HEK293T (cell line): Measurements from ENCODE around the gene FAM156B.
"Not testable (repeated sequence)": the region's sequence is repeated elsewhere in the genome, so short reads cannot be mapped to it uniquely, and the experiment has no call there.

Experiments
- ARNT ChIP-seq: fragments of 450-650 bp; IDR thresholded peaks from 2 replicates; pipeline ENCODE4 v1.6.1; 2017; ENCODE audit warnings: mild to moderate bottlenecking
- BHLHE40 ChIP-seq: fragments of 450-650 bp; IDR thresholded peaks from 2 replicates; pipeline ENCODE4 v1.6.1; 2016; ENCODE audit warnings: mild to moderate bottlenecking, moderate library complexity, borderline replicate concordance
- ELF4 ChIP-seq: fragments of 450-650 bp; IDR thresholded peaks from 2 replicates; pipeline ENCODE4 v1.6.1; 2017; ENCODE audit warnings: antibody characterized with exemption
- FOXA1 ChIP-seq: fragments of 450-650 bp; IDR thresholded peaks from 2 replicates; pipeline ENCODE4 v1.6.1; 2016; ENCODE audit warnings: mild to moderate bottlenecking
- FOXK2 ChIP-seq: fragments of 450-650 bp; IDR thresholded peaks from 2 replicates; pipeline ENCODE4 v1.6.1; 2016; ENCODE audit warnings: mild to moderate bottlenecking
- FOXM1 ChIP-seq: fragments of 450-650 bp; IDR thresholded peaks from 2 replicates; pipeline ENCODE4 v1.6.1; 2017; ENCODE audit warnings: mild to moderate bottlenecking, borderline replicate concordance
- HDGF ChIP-seq: fragments of 450-650 bp; IDR thresholded peaks from 2 replicates; pipeline ENCODE4 v1.6.1; 2017; ENCODE audit warnings: antibody characterized with exemption, borderline replicate concordance
- LEF1 ChIP-seq: fragments of 450-650 bp; IDR thresholded peaks from 2 replicates; pipeline ENCODE4 v1.6.1; 2017; ENCODE audit warnings: mild to moderate bottlenecking, borderline replicate concordance
- NFRKB ChIP-seq: fragments of 450-650 bp; IDR thresholded peaks from 2 replicates; pipeline ENCODE4 v1.6.1; 2016; ENCODE audit warnings: mild to moderate bottlenecking, moderate library complexity
- SP1 ChIP-seq: fragments of 450-650 bp; IDR thresholded peaks from 2 replicates; pipeline ENCODE4 v1.6.1; 2017
- SUZ12 ChIP-seq: fragments of 450-650 bp; IDR thresholded peaks from 2 replicates; pipeline ENCODE4 v1.6.1; 2016; ENCODE audit warnings: mild to moderate bottlenecking
- TARDBP ChIP-seq: fragments of 450-650 bp; IDR thresholded peaks from 2 replicates; pipeline ENCODE4 v1.6.1; 2016
- ZNF384 ChIP-seq: fragments of 450-650 bp; IDR thresholded peaks from 2 replicates; pipeline ENCODE4 v1.6.1; 2016

GRCh38 chrX:52945838-52946494 lies 48.8 kb downstream of the FAM156B start:
- TF ChIP-seq FOXM1, ELF4, SUZ12, HDGF, BHLHE40, ARNT, SP1, FOXK2, NFRKB, FOXA1, TARDBP, LEF1, ZNF384: not testable (repeated sequence)
